Measurements from ENCODE around the gene SMAD6. TPM values are rescaled to one million over a fixed set of nuclear protein-coding genes. Genes with fewer than 3 reads are reported as not detected.

SMAD6 gene
- total and polyA plus RNA-seq, 7 experiments from 2014 or later: 0.27 to 0.76 (median 0.40) TPM; not detected in 2

- Mint-ChIP-seq H3K36me3 (peaks cover 0 to 4% (median 0%) of the 10 kb centered on the region in 5 donors), H3K4me3 (no peak overlapping the region), H3K4me1 (no peaks in the 10 kb centered on the region), H3K9me3 (no peaks in the 10 kb centered on the region), H3K27me3 (peaks cover 0 to 2% (median 0%) of the 10 kb centered on the region in 5 donors), H3K27ac (no peak overlapping the region)
- Histone ChIP-seq H3K27ac (ENCODE audit: low read depth, low read length) (no peak overlapping the region), H3K36me3 (ENCODE audit: control insufficient read depth in 2 of 3, insufficient read depth in 3 of 3, low read length in 3 of 3) (no peaks in the 10 kb centered on the region), H3K4me3 (ENCODE audit: low read length) (no peak overlapping the region), H3K4me1 (ENCODE audit: control insufficient read depth in 2 of 2, insufficient read depth in 2 of 2, low read length in 2 of 2) (no peaks in the 10 kb centered on the region), H3K27me3 (ENCODE audit: control insufficient read depth in 2 of 2, insufficient read depth in 2 of 2, low read length in 2 of 2) (no peaks in the 10 kb centered on the region), H3K9me3 (ENCODE audit: control insufficient read depth in 2 of 3, low read length in 3 of 3) (no peaks in the 10 kb centered on the region)
- ChIA-PET POLR2A (interaction anchor here (1.0 kb wide), 1 partner anchor 17 kb away, joined by 3 read pairs; no protein-coding TSS in a partner anchor), CTCF (interaction anchor here (0.6 kb wide), 1 partner anchor 37 kb away, joined by 3 read pairs; no protein-coding TSS in a partner anchor)
- ATAC-seq: no peak
- intact Hi-C loops (cut with micrococcal nuclease): no loop called here
- no peak for DNase-seq
Measured at GRCh38 chr15:66733976-66734375, 31.9 kb downstream of the SMAD6 start.

- Histone ChIP-seq H3K36me3 (ENCODE audit: control insufficient read depth in 2 of 3, insufficient read depth in 3 of 3, low read length in 3 of 3) (no peaks in the 10 kb centered on the region), H3K27ac (ENCODE audit: low read depth, low read length) (no peak overlapping the region), H3K4me3 (ENCODE audit: low read length) (no peak overlapping the region), H3K9me3 (ENCODE audit: control insufficient read depth in 2 of 3, low read length in 3 of 3) (no peaks in the 10 kb centered on the region), H3K27me3 (ENCODE audit: control insufficient read depth in 2 of 2, insufficient read depth in 2 of 2, low read length in 2 of 2) (no peaks in the 10 kb centered on the region), H3K4me1 (ENCODE audit: control insufficient read depth in 2 of 2, insufficient read depth in 2 of 2, low read length in 2 of 2) (no peaks in the 10 kb centered on the region)
- no peak for DNase-seq
- H3K9me3 Mint-ChIP-seq: no peaks in the 10 kb centered on the region
- intact Hi-C loops (cut with micrococcal nuclease): no loop called here
- ChIA-PET POLR2A (no interaction called here), CTCF (no interaction called here)
- no peak overlapping the region for H3K27ac Mint-ChIP-seq
- no peak for ATAC-seq
- H3K27me3 Mint-ChIP-seq: peaks cover 0 to 2% (median 0%) of the 10 kb centered on the region in 5 donors
- H3K4me1 Mint-ChIP-seq: no peaks in the 10 kb centered on the region
- H3K36me3 Mint-ChIP-seq: peaks cover 0 to 4% (median 0%) of the 10 kb centered on the region in 5 donors
- no peak overlapping the region for H3K4me3 Mint-ChIP-seq
Measured at GRCh38 chr15:66734961-66735908, 33.2 kb downstream of the SMAD6 start.

GRCh38 chr15:66735909-66736305 is 33.9 kb downstream of the SMAD6 start:
- intact Hi-C loops (cut with micrococcal nuclease): no loop called here
- ChIA-PET POLR2A (no interaction called here), CTCF (interaction anchor here (0.8 kb wide), 1 partner anchor 267 kb away, joined by 6 read pairs; no protein-coding TSS in a partner anchor)
- no peaks in the 10 kb centered on the region for H3K9me3 Mint-ChIP-seq
- H3K27me3 Mint-ChIP-seq: peaks cover 0 to 2% (median 0%) of the 10 kb centered on the region in 5 donors
- Histone ChIP-seq H3K4me1 (ENCODE audit: control insufficient read depth in 2 of 2, insufficient read depth in 2 of 2, low read length in 2 of 2) (no peaks in the 10 kb centered on the region), H3K4me3 (ENCODE audit: low read length) (no peak overlapping the region), H3K36me3 (ENCODE audit: control insufficient read depth in 2 of 3, insufficient read depth in 3 of 3, low read length in 3 of 3) (no peaks in the 10 kb centered on the region), H3K27me3 (ENCODE audit: control insufficient read depth in 2 of 2, insufficient read depth in 2 of 2, low read length in 2 of 2) (no peaks in the 10 kb centered on the region), H3K27ac (ENCODE audit: low read depth, low read length) (no peak overlapping the region), H3K9me3 (ENCODE audit: control insufficient read depth in 2 of 3, low read length in 3 of 3) (no peaks in the 10 kb centered on the region)
- H3K4me3 Mint-ChIP-seq: no peak overlapping the region
- DNase-seq (no peak), ATAC-seq (no peak)
- no peak overlapping the region for H3K27ac Mint-ChIP-seq
- H3K4me1 Mint-ChIP-seq: no peaks in the 10 kb centered on the region
- H3K36me3 Mint-ChIP-seq: peaks cover 0 to 4% (median 0%) of the 10 kb centered on the region in 5 donors

GRCh38 chr15:66737243-66738010 is 35.4 kb downstream of the SMAD6 start:
- ChIA-PET POLR2A (no interaction called here), CTCF (no interaction called here)
- Histone ChIP-seq H3K27ac (ENCODE audit: low read depth, low read length) (no peak overlapping the region), H3K4me3 (ENCODE audit: low read length) (no peak overlapping the region), H3K36me3 (ENCODE audit: control insufficient read depth in 2 of 3, insufficient read depth in 3 of 3, low read length in 3 of 3) (no peaks in the 10 kb centered on the region), H3K9me3 (ENCODE audit: control insufficient read depth in 2 of 3, low read length in 3 of 3) (no peaks in the 10 kb centered on the region), H3K4me1 (ENCODE audit: control insufficient read depth in 2 of 2, insufficient read depth in 2 of 2, low read length in 2 of 2) (no peaks in the 10 kb centered on the region), H3K27me3 (ENCODE audit: control insufficient read depth in 2 of 2, insufficient read depth in 2 of 2, low read length in 2 of 2) (no peaks in the 10 kb centered on the region)
- Mint-ChIP-seq H3K27ac (no peak overlapping the region), H3K4me3 (no peak overlapping the region), H3K27me3 (peaks cover 0 to 2% (median 0%) of the 10 kb centered on the region in 5 donors), H3K9me3 (no peaks in the 10 kb centered on the region), H3K36me3 (peaks cover 0 to 4% (median 0%) of the 10 kb centered on the region in 5 donors), H3K4me1 (no peaks in the 10 kb centered on the region)
- DNase-seq (no peak), ATAC-seq (no peak)
- intact Hi-C loops (cut with micrococcal nuclease): no loop called here

GRCh38 chr15:66738116-66738515 is 36.1 kb downstream of the SMAD6 start:
- Mint-ChIP-seq H3K27me3 (peaks cover 0 to 2% (median 0%) of the 10 kb centered on the region in 5 donors), H3K36me3 (peaks cover 0 to 4% (median 0%) of the 10 kb centered on the region in 5 donors), H3K27ac (no peak overlapping the region), H3K4me1 (no peaks in the 10 kb centered on the region), H3K9me3 (no peaks in the 10 kb centered on the region), H3K4me3 (no peak overlapping the region)
- Histone ChIP-seq H3K27me3 (ENCODE audit: control insufficient read depth in 2 of 2, insufficient read depth in 2 of 2, low read length in 2 of 2) (no peaks in the 10 kb centered on the region), H3K9me3 (ENCODE audit: control insufficient read depth in 2 of 3, low read length in 3 of 3) (no peaks in the 10 kb centered on the region), H3K4me1 (ENCODE audit: control insufficient read depth in 2 of 2, insufficient read depth in 2 of 2, low read length in 2 of 2) (no peaks in the 10 kb centered on the region), H3K36me3 (ENCODE audit: control insufficient read depth in 2 of 3, insufficient read depth in 3 of 3, low read length in 3 of 3) (no peaks in the 10 kb centered on the region), H3K4me3 (ENCODE audit: low read length) (no peak overlapping the region), H3K27ac (ENCODE audit: low read depth, low read length) (no peak overlapping the region)
- intact Hi-C loops (cut with micrococcal nuclease): no loop called here
- ATAC-seq (no peak), DNase-seq (no peak)
- ChIA-PET CTCF (no interaction called here), POLR2A (no interaction called here)

GRCh38 chr15:66738595-66738994 is 36.6 kb downstream of the SMAD6 start:
- Mint-ChIP-seq H3K9me3 (no peaks in the 10 kb centered on the region), H3K27me3 (peaks cover 0 to 2% (median 0%) of the 10 kb centered on the region in 5 donors), H3K36me3 (peaks cover 0 to 4% (median 0%) of the 10 kb centered on the region in 5 donors), H3K27ac (no peak overlapping the region), H3K4me3 (no peak overlapping the region), H3K4me1 (no peaks in the 10 kb centered on the region)
- ATAC-seq (no peak), DNase-seq (no peak)
- CTCF ChIA-PET: no interaction called here
- H3K4me3 ChIP-seq (ENCODE audit: low read length): no peak overlapping the region
- H3K36me3 ChIP-seq (ENCODE audit: control insufficient read depth in 2 of 3, insufficient read depth in 3 of 3, low read length in 3 of 3): no peaks in the 10 kb centered on the region
- no peaks in the 10 kb centered on the region for H3K9me3 ChIP-seq (ENCODE audit: control insufficient read depth in 2 of 3, low read length in 3 of 3)
- intact Hi-C loops (cut with micrococcal nuclease): no loop called here
- no peaks in the 10 kb centered on the region for H3K4me1 ChIP-seq (ENCODE audit: control insufficient read depth in 2 of 2, insufficient read depth in 2 of 2, low read length in 2 of 2)
- POLR2A ChIA-PET: no interaction called here
- H3K27ac ChIP-seq (ENCODE audit: low read depth, low read length): no peak overlapping the region
- H3K27me3 ChIP-seq (ENCODE audit: control insufficient read depth in 2 of 2, insufficient read depth in 2 of 2, low read length in 2 of 2): no peaks in the 10 kb centered on the region
